Smooth muscle cell (in vitro differentiated cells): Measurements from ENCODE around the gene LGALS9. TPM values are rescaled to one million over a fixed set of nuclear protein-coding genes. Genes with fewer than 3 reads are reported as not detected.

Source experiments
- DNase-seq: peaks from one replicate; lab custom pipeline; 2025; ENCODE audit not compliant: unreplicated experiment; lab: John Stamatoyannopoulos, UW
- H2AFZ ChIP-seq: fragments of 200-600 bp; sonication (generic); 2 replicates; pipeline ENCODE4 v1.6.0; 2016; ENCODE audit warnings: antibody characterized with exemption, low read depth, mild to moderate bottlenecking
- H3F3A ChIP-seq: fragments of 200-600 bp; sonication (generic); 2 replicates; pipeline ENCODE4 v1.6.0; 2017; ENCODE audit warnings: antibody characterized with exemption, low read depth
- H3K27ac ChIP-seq: fragments of 200-600 bp; sonication (generic); 2 replicates; pipeline ENCODE4 v1.5.1; 2016; ENCODE audit warnings: low read depth, mild to moderate bottlenecking
- H3K27me3 ChIP-seq: fragments of 200-600 bp; sonication (generic); 2 replicates; pipeline ENCODE4 v1.6.1; 2016; ENCODE audit warnings: low read depth, mild to moderate bottlenecking
- H3K36me3 ChIP-seq: fragments of 200-600 bp; sonication (generic); 2 replicates; pipeline ENCODE4 v1.5.1; 2016; ENCODE audit warnings: low read depth
- H3K4me1 ChIP-seq: fragments of 200-600 bp; sonication (generic); 2 replicates; pipeline ENCODE4 v1.5.1; 2016; ENCODE audit warnings: low read depth
- H3K4me2 ChIP-seq: fragments of 200-600 bp; sonication (generic); 2 replicates; pipeline ENCODE4 v1.6.0; 2016; ENCODE audit warnings: mild to moderate bottlenecking
- H3K4me3 ChIP-seq: fragments of 200-600 bp; sonication (generic); 2 replicates; pipeline ENCODE4 v1.5.1; 2016; ENCODE audit warnings: mild to moderate bottlenecking
- H3K79me2 ChIP-seq: fragments of 200-600 bp; sonication (generic); 2 replicates; pipeline ENCODE4 v1.6.0; 2016; ENCODE audit warnings: low read depth, mild to moderate bottlenecking
- H3K9ac ChIP-seq: fragments of 200-600 bp; sonication (generic); 2 replicates; pipeline ENCODE4 v1.6.0; 2016; ENCODE audit warnings: low read depth
- H3K9me3 ChIP-seq: fragments of 200-600 bp; sonication (generic); replicated peaks from 2 replicates; pipeline ENCODE4 v1.5.1; 2016; ENCODE audit warnings: low read depth
- H4K20me1 ChIP-seq: fragments of 200-600 bp; sonication (generic); 2 replicates; pipeline ENCODE4 v1.6.0; 2016; ENCODE audit warnings: low read depth
- whole genome bisulfite sequencing: methylation state at CpG from one replicate; pipeline ENCODE4 v1.1.7; 2016; ENCODE audit warnings: low lambda C conversion rate; 5-methylcytosine and 5-hydroxymethylcytosine counted together
- polyA plus RNA-seq: library from polyadenylated mRNA; unstranded; fragments of >200 nt; fragmentation: Nextera tagmentation; extraction: Ambion mirVana; gene quantifications from 2 replicates; pipeline ENCODE4 v1.2.1, GENCODE V29; 2016
- total RNA-seq: library from RNA; depleted of rRNA; stranded (reverse); fragments of >200 nt; gene quantifications from 2 replicates; pipeline ENCODE4 v1.2.3, GENCODE V29; 2014
- TF ChIP-seq, protein P1 (sequence below): fragments of 200-600 bp; sonication (generic); IDR thresholded peaks from 2 replicates; pipeline ENCODE4 v1.5.1; 2017; ENCODE audit warnings: borderline replicate concordance, mild to moderate bottlenecking, antibody characterized with exemption; ENCODE audit not compliant: insufficient read depth, poor library complexity, severe bottlenecking

Gene LGALS9
- total and polyA plus RNA-seq, 2 experiments from 2014 or later = 5.8 to 9.7 TPM

DNA sequence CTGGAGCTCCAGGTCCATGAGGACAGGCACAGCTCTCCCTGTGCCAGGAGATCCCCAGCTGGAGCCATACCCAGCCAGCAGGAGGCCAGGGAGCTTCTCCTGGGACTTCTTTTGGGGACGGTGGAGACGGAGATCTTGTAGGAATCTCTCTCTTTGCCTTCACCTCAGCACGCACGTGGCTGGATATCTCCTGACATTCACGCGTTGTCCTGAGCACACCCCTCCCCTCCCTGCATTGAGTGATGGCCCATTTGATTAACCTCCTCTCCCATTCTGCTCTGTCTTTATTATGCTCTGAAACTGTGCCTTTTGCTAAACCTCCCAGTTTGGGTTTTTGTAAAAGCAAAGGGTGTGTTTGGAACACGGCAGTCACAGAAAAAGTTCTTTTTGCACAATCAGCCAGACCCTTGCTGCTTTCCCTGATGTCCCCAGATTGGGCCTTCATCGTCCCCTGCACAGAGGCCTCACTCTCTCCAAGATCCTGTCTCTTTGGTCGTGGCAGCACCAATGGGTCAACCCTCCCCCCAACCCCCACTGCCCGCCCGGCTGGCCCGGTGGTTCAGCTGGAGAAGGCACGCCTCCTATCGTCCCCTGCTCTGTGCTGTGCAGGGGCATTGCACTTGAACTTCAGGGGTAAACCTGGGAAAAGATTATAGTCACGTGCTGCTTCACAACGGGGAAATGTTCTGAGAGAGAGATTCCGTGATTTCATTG lies 32.5 kb upstream of the LGALS9 start:
- no peak overlapping the region for H3K4me3 ChIP-seq
- no peak overlapping the region for H2AFZ ChIP-seq
- WGBS = 88% methylated on average over 17 of the region's 17 CpGs
- H3K27ac ChIP-seq = peak overlapping the region; percentile 62
- no peak for DNase-seq
- H4K20me1 ChIP-seq = peaks cover 24% of the 10 kb centered on the region
- no peaks in the 10 kb centered on the region for H3K9me3 ChIP-seq
- no peak overlapping the region for H3K9ac ChIP-seq
- H3K27me3 ChIP-seq = no peaks in the 10 kb centered on the region
- H3K4me2 ChIP-seq = no peak overlapping the region
- H3K79me2 ChIP-seq = no peaks in the 10 kb centered on the region
- H3K4me1 ChIP-seq = no peaks in the 10 kb centered on the region
- TF ChIP-seq, protein P1, sequence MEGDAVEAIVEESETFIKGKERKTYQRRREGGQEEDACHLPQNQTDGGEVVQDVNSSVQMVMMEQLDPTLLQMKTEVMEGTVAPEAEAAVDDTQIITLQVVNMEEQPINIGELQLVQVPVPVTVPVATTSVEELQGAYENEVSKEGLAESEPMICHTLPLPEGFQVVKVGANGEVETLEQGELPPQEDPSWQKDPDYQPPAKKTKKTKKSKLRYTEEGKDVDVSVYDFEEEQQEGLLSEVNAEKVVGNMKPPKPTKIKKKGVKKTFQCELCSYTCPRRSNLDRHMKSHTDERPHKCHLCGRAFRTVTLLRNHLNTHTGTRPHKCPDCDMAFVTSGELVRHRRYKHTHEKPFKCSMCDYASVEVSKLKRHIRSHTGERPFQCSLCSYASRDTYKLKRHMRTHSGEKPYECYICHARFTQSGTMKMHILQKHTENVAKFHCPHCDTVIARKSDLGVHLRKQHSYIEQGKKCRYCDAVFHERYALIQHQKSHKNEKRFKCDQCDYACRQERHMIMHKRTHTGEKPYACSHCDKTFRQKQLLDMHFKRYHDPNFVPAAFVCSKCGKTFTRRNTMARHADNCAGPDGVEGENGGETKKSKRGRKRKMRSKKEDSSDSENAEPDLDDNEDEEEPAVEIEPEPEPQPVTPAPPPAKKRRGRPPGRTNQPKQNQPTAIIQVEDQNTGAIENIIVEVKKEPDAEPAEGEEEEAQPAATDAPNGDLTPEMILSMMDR = no peak
- H3F3A ChIP-seq = peaks cover 11% of the 10 kb centered on the region
- H3K36me3 ChIP-seq = no peaks in the 10 kb centered on the region

DNA sequence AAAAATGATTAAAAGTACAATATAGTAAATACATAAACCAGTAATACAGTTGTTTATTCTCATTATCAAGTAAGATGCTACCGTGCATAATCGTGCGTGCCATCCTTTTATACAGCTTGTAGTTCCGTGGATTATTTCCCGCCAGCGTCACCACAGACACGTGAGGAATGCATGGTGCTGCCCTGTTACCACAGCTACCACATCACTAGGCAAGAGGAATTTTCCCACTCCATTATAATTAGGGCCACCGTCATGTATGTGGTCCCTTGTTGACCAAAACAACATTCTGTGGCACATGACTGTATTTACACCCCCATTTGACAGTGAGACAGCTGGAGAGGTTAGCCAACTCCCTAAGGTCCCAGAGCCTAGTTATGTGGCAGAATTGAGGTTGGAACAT lies 30.5 kb upstream of the LGALS9 start:
- no peak overlapping the region for H3K9ac ChIP-seq
- peaks cover 11% of the 10 kb centered on the region for H3F3A ChIP-seq
- no peaks in the 10 kb centered on the region for H3K4me1 ChIP-seq
- peaks cover 5% of the 10 kb centered on the region for H3K36me3 ChIP-seq
- DNase-seq = no peak
- no peak overlapping the region for H2AFZ ChIP-seq
- H4K20me1 ChIP-seq = peaks cover 35% of the 10 kb centered on the region
- H3K9me3 ChIP-seq = no peaks in the 10 kb centered on the region
- H3K4me3 ChIP-seq = no peak overlapping the region
- TF ChIP-seq, protein P1 = no peak
- no peaks in the 10 kb centered on the region for H3K79me2 ChIP-seq
- no peaks in the 10 kb centered on the region for H3K27me3 ChIP-seq
- peak overlapping the region; percentile 62 for H3K27ac ChIP-seq
- 65% methylated on average over 8 of the region's 8 CpGs for WGBS
- H3K4me2 ChIP-seq = no peak overlapping the region

DNA sequence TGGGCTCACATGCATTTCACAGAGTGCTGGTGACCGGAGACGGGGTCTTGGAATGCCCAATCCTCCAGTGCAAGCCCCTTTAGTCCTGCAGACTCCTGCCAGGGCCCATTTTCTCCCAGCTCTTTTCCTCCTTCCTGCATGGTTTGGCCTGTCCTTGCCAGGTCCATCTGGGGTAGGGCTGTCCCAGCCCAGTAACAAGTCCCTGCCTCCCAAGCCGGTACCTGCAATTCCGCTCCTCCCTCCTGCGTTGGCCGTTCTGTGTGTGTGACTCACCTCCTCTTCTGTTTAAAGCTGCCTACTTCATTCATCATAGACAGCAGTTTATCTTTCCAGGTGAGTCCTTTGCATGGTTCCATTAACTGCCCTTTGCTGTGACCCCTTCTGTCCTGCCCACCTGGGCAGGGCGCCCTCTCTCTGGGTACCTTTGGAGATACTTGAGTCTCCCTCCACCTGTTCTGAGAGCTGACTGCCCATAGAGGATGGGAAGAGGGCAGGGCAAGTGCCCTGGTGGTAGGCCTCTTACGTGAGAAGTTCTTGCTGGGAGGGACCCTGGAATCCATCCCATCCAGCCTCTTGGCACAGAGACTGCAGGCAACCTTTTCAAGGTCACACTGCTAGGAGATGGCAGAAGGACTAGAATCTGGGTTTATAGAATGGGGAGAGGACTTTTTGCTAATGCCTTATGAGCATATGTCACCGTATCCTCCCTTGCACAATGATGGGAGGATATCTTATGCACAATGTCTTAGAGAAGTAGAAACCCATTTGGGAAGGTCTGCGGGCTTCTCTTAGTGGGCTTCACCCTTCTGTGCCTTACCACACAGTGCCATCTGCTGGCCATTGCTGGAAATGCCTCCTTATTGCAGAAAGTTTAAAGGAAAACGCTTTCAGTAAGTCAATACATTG lies 29.7 kb upstream of the LGALS9 start:
- WGBS = 72% methylated on average over 11 of the region's 11 CpGs
- Histone ChIP-seq H3K4me1 (no peaks in the 10 kb centered on the region), H3K27me3 (no peaks in the 10 kb centered on the region), H3K4me2 (no peak overlapping the region), H3F3A (peaks cover 11% of the 10 kb centered on the region), H3K27ac (peak overlapping the region; percentile 52), H2AFZ (no peak overlapping the region), H3K36me3 (peaks cover 5% of the 10 kb centered on the region), H3K4me3 (no peak overlapping the region), H4K20me1 (peaks cover 35% of the 10 kb centered on the region), H3K79me2 (no peaks in the 10 kb centered on the region), H3K9me3 (no peaks in the 10 kb centered on the region), H3K9ac (no peak overlapping the region)
- TF ChIP-seq, protein P1 = peak; percentile 92
- peak; percentile 37 for DNase-seq
